ENCODE results near the gene ZNF90. TPM values are rescaled to one million over a fixed set of nuclear protein-coding genes. Genes with fewer than 3 reads are reported as not detected.

The ZNF90 gene
- total and polyA plus RNA-seq, 2 donors (not counting 3 experiments of a cell fraction or from before 2014, with no cell fraction given) = 0.92 to 4.1 TPM

- Histone ChIP-seq H3K4me3 (replicated peaks in 1 of 3; ENCODE audit: insufficient read depth in 1 of 3, low read depth in 1 of 3, low read length in 3 of 3) (no peak overlapping the region), H3K9ac (replicated peaks; ENCODE audit: extremely low read depth, insufficient read depth, low read length) (no peak overlapping the region), H2AFZ (ENCODE audit: low read depth, low read length) (no peak overlapping the region), H3K9me1 (replicated peaks; ENCODE audit: control insufficient read depth, extremely low read depth, insufficient read depth, low read length) (no peaks in the 10 kb centered on the region), H4K20me1 (replicated peaks; ENCODE audit: control insufficient read depth, extremely low read depth, insufficient read depth, low read length) (no peaks in the 10 kb centered on the region), H3K9me3 (replicated peaks; ENCODE audit: control insufficient read depth, insufficient read depth, low read length) (no peaks in the 10 kb centered on the region), H3K4me1 (ENCODE audit: control insufficient read depth, extremely low read depth, insufficient read depth, low read length) (no peaks in the 10 kb centered on the region), H3K27me3 (ENCODE audit: control insufficient read depth in 2 of 2, insufficient read depth in 2 of 2, low read length in 2 of 2) (no peaks in the 10 kb centered on the region), H3K4me2 (ENCODE audit: insufficient read depth, low read length) (no peak overlapping the region), H3K27ac (ENCODE audit: insufficient read depth, low read depth, low read length) (no peak overlapping the region), H3K79me2 (ENCODE audit: control insufficient read depth, insufficient read depth, low read length) (peaks cover 4% of the 10 kb centered on the region), H3K36me3 (ENCODE audit: control insufficient read depth in 2 of 2, extremely low read depth in 1 of 2, insufficient read depth in 2 of 2, low read length in 2 of 2) (no peaks in the 10 kb centered on the region)
- dilution Hi-C loops (cut with MboI; ENCODE audit: extremely low pct_ligation_motif_present, low sequenced_read_pairs) (no loop called here), intact Hi-C loops (cut with micrococcal nuclease) (no loop called here)
- CTCF ChIA-PET = no interaction called here
- FAIRE-seq = no peak
- DNase-seq (ENCODE audit: low read depth, low spot score) = no peak
- POLR2A ChIA-PET = no interaction called here
- TF ChIP-seq JUN (IDR thresholded peaks at IDR 0.05; ENCODE audit: borderline replicate concordance, insufficient read depth, insufficient read length, low read depth) (no peak), MYC (IDR thresholded peaks at IDR 0.05; ENCODE audit: low read depth, low read length) (no peak), EZH2 (IDR thresholded peaks at IDR 0.05; ENCODE audit: borderline replicate concordance, low read depth, low read length, severe bottlenecking) (no peak), GATA2 (IDR thresholded peaks at IDR 0.05; ENCODE audit: insufficient read depth, insufficient read length, low read depth, low read length) (no peak), FOS (IDR thresholded peaks at IDR 0.05; ENCODE audit: borderline replicate concordance, insufficient read depth, low read length) (no peak), POLR2AphosphoS5 (IDR thresholded peaks at IDR 0.05; ENCODE audit: insufficient read depth, low read depth, low read length) (no peak), POLR2A (IDR thresholded peaks at IDR 0.05; ENCODE audit: low read depth, low read length) (no peak), CTCF (IDR thresholded peaks at IDR 0.05; ENCODE audit: extremely low read depth in 1 of 2, insufficient read depth in 1 of 2, low read depth in 1 of 2, low read length in 2 of 2) (no peak)
- TF ChIP-seq, protein P1, sequence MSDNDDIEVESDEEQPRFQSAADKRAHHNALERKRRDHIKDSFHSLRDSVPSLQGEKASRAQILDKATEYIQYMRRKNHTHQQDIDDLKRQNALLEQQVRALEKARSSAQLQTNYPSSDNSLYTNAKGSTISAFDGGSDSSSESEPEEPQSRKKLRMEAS (IDR thresholded peaks at IDR 0.05; ENCODE audit: insufficient read depth, insufficient read length) = no peak
- no TSS peak for BruUV-seq (replicated peaks)
Observed at GRCh38 chr19:20164456-20164855, 86.7 kb downstream of the ZNF90 start.
